Right lobe of liver (tissue), 6 donors: ENCODE data around the gene CAMP. TPM values are rescaled to one million over a fixed set of nuclear protein-coding genes. Genes with fewer than 3 reads are reported as not detected.
A peak's percentile ranks its signal among the peaks of the same experiment; 100 is the strongest.

ENCODE experiments used
- ATAC-seq, 4 donors: fragments of 200-7000 bp; cut with Tn5 transposase; one replicate each; pipeline ENCODE4 v1.9.1; 2020; ENCODE audit warnings: mild to moderate bottlenecking in 4 of 4, moderate library complexity in 4 of 4
- DNase-seq, 3 donors: peaks; one replicate each; pipeline ENCODE4 v3.0.0-alpha.2; 2020
- H3K27ac ChIP-seq, 3 donors: fragments of 200-600 bp; one replicate each; pipeline ENCODE4 v1.8.0; 2022
- H3K27me3 ChIP-seq, 2 donors: fragments of 200-600 bp; one replicate each; pipeline ENCODE4 v1.8.0; 2022
- H3K36me3 ChIP-seq, 4 donors: fragments of 200-600 bp; sonication (generic) in 1 of 4; one replicate each; pipeline versions ENCODE4 v1.5.1 to v1.8.0; 2017 to 2022; ENCODE audit warnings: control low read depth in 1 of 4
- H3K4me1 ChIP-seq, 4 donors: fragments of 200-600 bp; sonication (generic) in 1 of 4; one replicate each; pipeline versions ENCODE4 v1.5.1 to v1.8.0; 2017 to 2022; ENCODE audit warnings: control low read depth in 1 of 4
- H3K4me3 ChIP-seq, 3 donors: fragments of 200-600 bp; one replicate each; pipeline ENCODE4 v1.8.0; 2022
- H3K9me3 ChIP-seq, 4 donors: fragments of 200-600 bp; sonication (generic) in 1 of 4; one replicate each; pipeline versions ENCODE4 v1.5.1 to v1.8.0; 2017 to 2022; ENCODE audit warnings: control low read depth in 1 of 4
- CTCF ChIP-seq, 4 donors: fragments of 200-600 bp in 3 of 4; fragments of 450-650 bp in 1 of 4; IDR thresholded peaks; one replicate each; pipeline versions ENCODE4 v1.5.1 to v1.8.0; 2016 to 2022; ENCODE audit warnings: antibody characterized with exemption in 4 of 4, mild to moderate bottlenecking in 2 of 4
- POLR2A ChIP-seq: fragments of 450-650 bp; IDR thresholded peaks from one replicate; pipeline ENCODE4 v1.6.1; 2017; ENCODE audit warnings: antibody characterized with exemption, mild to moderate bottlenecking
- WGBS: methylation state at CpG from one replicate; pipeline ENCODE4 v1.1.6; 2018; ENCODE audit warnings: low coverage, low lambda C conversion rate; ENCODE audit not compliant: insufficient coverage; ENCODE audit errors: missing lambda C conversion rate; 5-methylcytosine and 5-hydroxymethylcytosine counted together
- intact Hi-C, 2 donors: fragments of 100-400 bp; cut with DNase I; formaldehyde crosslinking; loops; one replicate each; pipeline versions ENCODE4 v1.11.2 to v1.14.1; 2022
- total RNA-seq, 6 experiments: library from RNA; depleted of rRNA in 2 of 6; stranded (reverse); fragments of >200 nt in 2 of 6; fragmentation: NEBNext Ultra II Directional in 3 of 6; extraction: Animal tissue kit (Norgen Biotek cat#: 25700) in 3 of 6; gene quantifications; one replicate each; pipeline versions ENCODE4 v1.1.0 to v1.2.4, GENCODE V29; 2016 to 2023
- donor health status: DM: no; HTN: yes; CAD: no.
- donor health status: DM: no; HTN: no; CAD: no.
- donor health status: DM: no; HTN: no; CAD: no.
- donor health status: DM: no; HTN: yes; CAD: no.
- donor health status: DM: no; HTN: yes; CAD: no.

CAMP gene
- total RNA-seq, 6 experiments from 2014 or later: 0.46 to 0.50 TPM; not detected in 4

GRCh38 chr3:48225587-48225986, 2.3 kb downstream of the CAMP start:
- ATAC-seq: no peak
- WGBS: no CpG with 5 or more reads among the region's 3 CpGs

GRCh38 chr3:48226939-48227338, 3.6 kb downstream of the CAMP start:
- Histone ChIP-seq H3K27me3 (no peaks in the 10 kb centered on the region), H3K27ac (no peak overlapping the region), H3K4me1 (no peaks in the 10 kb centered on the region), H3K36me3 (no peaks in the 10 kb centered on the region), H3K9me3 (no peaks in the 10 kb centered on the region), H3K4me3 (no peak overlapping the region)
- no peak for DNase-seq
- no peak for ATAC-seq
- WGBS: no CpG with 5 or more reads among the region's 3 CpGs
- intact Hi-C loops: no loop called here
- TF ChIP-seq POLR2A: no peak
- TF ChIP-seq CTCF (IDR thresholded peaks at IDR 0.05): no peak

More at GRCh38 chr3:48225587-48225986, 2.3 kb downstream of the CAMP start:
- no peak for DNase-seq
- intact Hi-C loops: no loop called here
- H3K4me1 ChIP-seq: no peaks in the 10 kb centered on the region
- TF ChIP-seq CTCF (IDR thresholded peaks at IDR 0.05): no peak
- no peak for TF ChIP-seq POLR2A
- no peak overlapping the region for H3K4me3 ChIP-seq
- H3K27me3 ChIP-seq: no peaks in the 10 kb centered on the region
- H3K36me3 ChIP-seq: no peaks in the 10 kb centered on the region
- no peaks in the 10 kb centered on the region for H3K9me3 ChIP-seq
- H3K27ac ChIP-seq: no peak overlapping the region

GRCh38 chr3:48232232-48232631, 8.9 kb downstream of the CAMP start:
- no peak for DNase-seq
- no peak for ATAC-seq
- intact Hi-C loops: no loop called here
- Histone ChIP-seq H3K9me3 (no peaks in the 10 kb centered on the region), H3K4me3 (no peak overlapping the region), H3K27ac (no peak overlapping the region), H3K4me1 (peaks cover 0 to 6% (median 0%) of the 10 kb centered on the region in 4 donors), H3K27me3 (no peaks in the 10 kb centered on the region), H3K36me3 (no peaks in the 10 kb centered on the region)
- TF ChIP-seq CTCF (IDR thresholded peaks at IDR 0.05): no peak
- TF ChIP-seq POLR2A: no peak
- 77% methylated on average over 4 of the region's 4 CpGs for WGBS

- no peak overlapping the region for H3K27ac ChIP-seq
- no peak overlapping the region for H3K4me3 ChIP-seq
- H3K27me3 ChIP-seq: no peaks in the 10 kb centered on the region
- TF ChIP-seq CTCF (IDR thresholded peaks at IDR 0.05) (peak; percentile 29 to 44 (median 35)), POLR2A (no peak)
- ATAC-seq (peak; percentile 73 to 84 (median 81)), DNase-seq (no peak)
- no peaks in the 10 kb centered on the region for H3K9me3 ChIP-seq
- intact Hi-C loops: no loop called here
- no peaks in the 10 kb centered on the region for H3K36me3 ChIP-seq
- 28% methylated on average over 6 of the region's 6 CpGs for WGBS
- peaks cover 0 to 6% (median 0%) of the 10 kb centered on the region in 4 donors for H3K4me1 ChIP-seq
These were observed 9.4 kb downstream of the CAMP start for GRCh38 chr3:48232734-48233133.

GRCh38 chr3:48233542-48233941, 10.2 kb downstream of the CAMP start:
- intact Hi-C loops: no loop called here
- Histone ChIP-seq H3K9me3 (no peaks in the 10 kb centered on the region), H3K4me1 (peaks cover 0 to 6% (median 0%) of the 10 kb centered on the region in 4 donors), H3K4me3 (no peak overlapping the region), H3K27ac (no peak overlapping the region), H3K36me3 (no peaks in the 10 kb centered on the region), H3K27me3 (no peaks in the 10 kb centered on the region)
- no peak for TF ChIP-seq POLR2A
- TF ChIP-seq CTCF (IDR thresholded peaks at IDR 0.05): no peak
- DNase-seq: peak in 1 of 3 donors; percentile 0
- WGBS: 47% methylated on average over 2 of the region's 2 CpGs
- ATAC-seq: no peak
